GM18498 (cell line): Measurements from ENCODE around the gene LCP2.

ENCODE experiments used
- ATAC-seq: cut with Tn5 transposase; IDR thresholded peaks from one replicate; pipeline ENCODE4 v1.9.1; 2021; ENCODE audit warnings: mild to moderate bottlenecking, moderate library complexity; ENCODE audit not compliant: unreplicated experiment

The LCP2 gene

GRCh38 chr5:170297589-170298462 lies at the start of gene LCP2:
Gene LCP2 (minus strand): TSS chr5:170297777. CDS start chr5:170297611, 166 bp downstream.
- ATAC-seq = peak; percentile 44

- no peak for ATAC-seq
Measured at GRCh38 chr5:170347022-170347567, 49.5 kb upstream of the LCP2 start.

GRCh38 chr5:170345971-170346370 lies 48.4 kb upstream of the LCP2 start:
- no peak for ATAC-seq

GRCh38 chr5:170343177-170343576 lies 45.6 kb upstream of the LCP2 start:
- no peak for ATAC-seq

GRCh38 chr5:170342153-170342725 lies 44.7 kb upstream of the LCP2 start:
- ATAC-seq = no peak

- no peak for ATAC-seq
Measured at GRCh38 chr5:170341545-170341944, 44.0 kb upstream of the LCP2 start.

- ATAC-seq = no peak
Measured at GRCh38 chr5:170339780-170340167, 42.2 kb upstream of the LCP2 start.

- ATAC-seq = peak; percentile 83
Measured at GRCh38 chr5:170338933-170339779, 41.6 kb upstream of the LCP2 start.

- no peak for ATAC-seq
Measured at GRCh38 chr5:170338291-170338690, 40.7 kb upstream of the LCP2 start.

GRCh38 chr5:170337045-170337733 lies 39.6 kb upstream of the LCP2 start:
- no peak for ATAC-seq

GRCh38 chr5:170336065-170336464 lies 38.5 kb upstream of the LCP2 start:
- ATAC-seq = no peak

GRCh38 chr5:170334626-170335025 lies 37.0 kb upstream of the LCP2 start:
- ATAC-seq = no peak

GRCh38 chr5:170333161-170333910 lies 35.8 kb upstream of the LCP2 start:
- peak; percentile 61 for ATAC-seq

GRCh38 chr5:170332058-170332457 lies 34.5 kb upstream of the LCP2 start:
- ATAC-seq = no peak

- no peak for ATAC-seq
Measured at GRCh38 chr5:170330568-170331054, 33.0 kb upstream of the LCP2 start.

- no peak for ATAC-seq
Measured at GRCh38 chr5:170329524-170329923, 31.9 kb upstream of the LCP2 start.

- no peak for ATAC-seq
Measured at GRCh38 chr5:170327829-170328228, 30.3 kb upstream of the LCP2 start.

GRCh38 chr5:170327168-170327567 lies 29.6 kb upstream of the LCP2 start:
- ATAC-seq = no peak

GRCh38 chr5:170319301-170319700 lies 21.7 kb upstream of the LCP2 start:
- ATAC-seq = no peak

GRCh38 chr5:170317499-170317898 lies 19.9 kb upstream of the LCP2 start:
- ATAC-seq = no peak
